GM18526 (cell line): Measurements from ENCODE around the gene ENOX2.

Experiments used
- POLR2A ChIP-seq: IDR thresholded peaks from 3 replicates; pipeline ENCODE4 v1.6.1; 2011; ENCODE audit not compliant: insufficient read length; ENCODE audit errors: extremely low read depth

Gene ENOX2

DNA sequence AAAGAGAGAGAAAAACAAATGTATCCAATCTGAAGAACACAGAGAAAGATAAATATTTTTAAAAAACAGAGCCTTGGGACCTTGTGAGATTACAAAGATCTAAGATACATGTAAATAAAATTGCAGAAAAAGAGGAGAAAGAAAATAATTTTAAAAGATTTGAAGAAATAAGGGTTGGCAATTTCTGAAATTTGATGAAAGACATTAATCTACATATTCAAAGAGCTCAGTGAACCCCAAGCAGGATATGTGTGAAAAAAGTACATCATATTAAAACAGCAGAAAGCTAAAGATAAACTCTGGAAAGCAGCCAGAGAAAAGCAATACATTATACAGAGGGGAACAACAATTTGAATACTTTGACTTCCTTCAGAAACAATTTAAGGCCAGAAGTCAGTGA lies 244.7 kb downstream of the ENOX2 start:
- no peak for TF ChIP-seq POLR2A

DNA sequence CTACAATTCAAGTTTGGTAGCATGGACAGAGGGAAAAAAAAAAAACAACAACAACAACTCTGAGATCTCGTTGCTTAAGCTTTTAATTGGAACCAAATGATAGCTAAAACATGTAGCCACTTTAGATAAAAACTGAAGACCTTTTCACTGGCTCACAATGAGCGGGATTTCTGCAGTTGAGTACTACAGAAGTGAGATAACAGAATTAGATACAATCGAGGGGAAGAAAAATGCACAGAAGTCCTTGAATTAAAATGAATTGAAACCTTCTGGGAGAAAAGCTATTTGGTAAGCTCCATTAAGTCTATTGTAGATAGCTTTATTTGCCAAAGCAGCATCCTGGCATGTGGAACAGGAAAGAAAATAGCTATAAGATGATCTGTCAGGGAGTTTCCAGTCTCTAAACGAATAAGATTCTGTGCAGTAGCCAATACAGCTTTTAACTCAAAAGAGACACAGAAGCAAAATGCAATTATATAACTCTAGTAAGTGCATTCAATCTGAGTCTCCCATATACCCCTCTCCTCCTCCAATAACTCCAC lies 248.5 kb downstream of the ENOX2 start:
- no peak for TF ChIP-seq POLR2A

DNA sequence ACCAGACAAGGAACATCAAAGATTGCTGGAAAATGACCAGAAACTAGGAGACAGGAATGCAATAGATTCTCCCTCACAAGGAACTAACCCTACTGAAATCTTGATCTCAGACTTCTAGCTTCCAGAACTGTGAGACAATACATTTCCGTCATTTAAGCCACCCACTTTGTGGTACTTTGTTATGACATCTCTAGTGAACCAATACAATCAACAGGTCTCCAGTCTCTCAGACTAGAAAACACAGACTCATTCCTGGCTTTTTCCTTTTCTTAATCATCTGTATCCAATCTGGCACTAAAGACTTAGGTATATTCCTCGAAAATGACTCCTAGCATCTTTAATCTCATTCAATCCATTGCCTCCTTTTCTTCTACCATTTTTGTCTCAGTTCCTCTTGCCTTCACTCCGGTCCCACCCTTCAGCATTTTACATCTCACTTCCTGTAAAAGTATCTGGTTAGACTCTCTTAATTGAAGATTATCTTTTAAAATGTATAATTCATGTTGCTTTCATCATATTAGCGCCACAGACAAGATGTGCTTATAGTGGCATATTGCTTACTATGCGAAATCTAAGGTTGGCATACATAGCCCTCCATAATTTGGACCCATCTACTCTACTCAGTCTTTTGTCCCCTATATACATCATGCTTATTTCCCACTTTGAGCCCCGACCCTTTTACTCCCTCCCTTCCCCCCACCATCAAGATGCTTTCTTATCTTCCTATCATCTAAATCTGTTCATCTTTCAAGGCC lies 250.0 kb downstream of the ENOX2 start:
- no peak for TF ChIP-seq POLR2A

DNA sequence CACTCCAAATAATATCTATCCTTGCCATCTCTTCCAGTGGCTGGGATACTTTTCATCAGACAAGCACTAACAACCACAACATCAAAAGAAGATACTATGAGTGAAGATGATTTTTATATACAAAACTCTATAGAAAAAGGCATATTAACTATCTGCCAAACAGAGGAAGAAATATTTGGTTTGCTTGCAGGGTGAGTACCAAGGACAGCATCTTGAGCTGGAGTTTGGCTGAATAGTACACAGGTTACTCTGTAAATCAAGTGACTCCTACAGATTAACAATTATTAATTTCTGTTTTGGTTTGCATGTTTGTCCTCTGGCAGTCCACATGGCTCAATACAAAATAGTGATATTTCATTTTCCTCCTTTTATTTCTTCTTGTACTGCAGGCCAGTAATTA lies 253.3 kb downstream of the ENOX2 start:
- TF ChIP-seq POLR2A = no peak

DNA sequence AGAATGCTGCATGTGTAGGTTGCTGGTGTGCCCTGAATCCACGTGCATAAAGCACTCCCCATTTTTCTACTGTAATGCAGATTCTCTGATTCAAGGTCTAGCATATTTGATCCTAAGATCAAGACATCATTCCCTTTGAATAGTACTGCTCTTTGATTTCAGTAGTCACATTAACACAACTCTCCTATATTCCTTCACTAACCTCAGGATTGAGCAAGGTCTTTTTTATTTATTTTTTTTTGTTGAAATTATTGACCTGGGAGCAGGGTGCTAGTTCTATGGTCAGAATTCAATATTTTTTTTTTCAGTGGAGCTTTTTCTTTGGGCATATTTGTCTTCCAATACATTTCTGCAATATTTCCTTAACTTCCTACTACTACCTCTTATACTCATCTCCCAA lies 255.5 kb downstream of the ENOX2 start:
- no peak for TF ChIP-seq POLR2A

DNA sequence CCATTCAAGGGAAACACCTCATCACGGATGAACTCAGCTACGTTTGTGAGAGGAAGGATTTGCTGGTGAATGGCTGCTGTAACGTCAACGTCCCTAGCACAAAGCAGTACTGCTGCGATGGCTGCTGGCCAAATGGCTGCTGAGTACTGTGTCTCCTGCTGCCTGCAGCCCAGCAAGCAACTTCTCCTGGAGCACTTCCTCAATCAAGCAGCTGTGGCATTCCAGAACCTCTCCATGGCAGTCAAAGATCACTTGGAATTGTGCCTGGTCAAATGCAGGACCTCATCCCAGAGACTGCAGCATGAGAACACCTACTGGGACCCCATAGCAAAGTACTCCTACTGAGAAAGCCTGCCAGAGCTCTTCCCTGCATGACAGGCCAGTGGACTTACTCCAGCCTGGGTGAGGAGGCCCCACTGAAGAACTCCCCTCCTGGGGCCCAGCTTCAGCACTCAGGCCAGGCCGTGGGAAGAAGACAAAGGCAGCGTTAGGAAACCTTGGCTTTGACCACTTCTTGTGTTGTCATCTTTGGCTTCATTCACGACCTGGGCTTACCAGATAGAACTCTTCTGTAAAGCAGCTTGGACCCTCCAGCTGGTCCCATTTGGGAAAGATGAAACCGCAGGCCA lies 256.9 kb downstream of the ENOX2 start:
- TF ChIP-seq POLR2A = no peak

DNA sequence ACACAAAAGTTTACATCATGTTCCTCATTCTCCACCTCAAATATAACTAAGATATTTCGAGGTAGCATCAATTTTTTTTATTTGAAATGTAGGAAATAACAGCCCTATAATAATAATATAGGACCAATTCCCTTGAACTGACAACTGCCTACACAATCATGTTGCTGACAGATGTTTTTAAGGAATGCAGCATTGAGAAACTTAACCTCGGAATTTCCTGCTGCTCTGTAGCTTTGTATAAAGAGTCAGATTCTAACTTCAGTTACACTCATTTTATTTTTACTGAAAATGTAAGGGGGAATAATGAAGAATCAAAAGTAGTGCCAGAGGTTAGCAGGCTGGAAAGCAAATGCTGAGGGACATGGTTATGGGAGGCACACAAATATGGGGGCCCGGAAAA lies 265.4 kb downstream of the ENOX2 start:
- no peak for TF ChIP-seq POLR2A

DNA sequence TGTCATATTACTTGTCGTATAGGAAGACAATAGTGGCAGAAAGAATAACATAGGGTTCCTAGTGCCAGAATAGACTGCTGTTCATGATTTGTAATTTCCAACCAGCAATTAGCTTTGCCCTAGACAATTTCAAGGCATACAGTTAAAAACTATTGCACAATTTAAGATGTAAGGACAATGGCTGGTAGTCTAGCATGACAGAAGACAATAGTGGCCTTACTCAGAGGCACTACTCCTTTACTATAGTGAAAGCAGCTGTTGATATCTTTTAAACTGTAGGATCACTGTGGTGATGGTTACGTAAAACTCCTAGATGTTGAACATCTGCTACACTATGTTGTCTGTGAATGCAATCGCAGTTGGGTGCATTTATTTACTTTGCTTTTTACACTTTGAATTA lies 266.7 kb downstream of the ENOX2 start:
- TF ChIP-seq POLR2A = no peak

DNA sequence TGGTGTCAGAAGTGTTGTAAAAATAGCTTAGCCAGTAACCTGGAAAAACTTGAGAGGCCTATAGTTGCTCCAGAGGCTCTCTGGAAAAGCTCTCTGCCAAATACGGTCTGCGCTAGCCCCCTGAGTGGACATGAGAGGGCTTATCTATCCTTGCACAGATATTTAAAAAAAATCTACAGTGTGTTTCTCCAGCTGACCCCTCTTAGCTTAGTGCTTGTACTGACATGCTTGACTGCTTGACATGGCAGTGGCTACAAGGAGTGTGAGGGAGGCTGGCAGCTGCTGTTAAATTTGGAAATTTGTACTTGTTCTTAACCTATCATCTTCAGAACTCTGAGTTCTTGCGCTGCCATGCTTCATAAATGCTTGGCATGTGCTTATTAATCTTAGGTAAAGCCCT lies 272.0 kb downstream of the ENOX2 start:
- TF ChIP-seq POLR2A = no peak

DNA sequence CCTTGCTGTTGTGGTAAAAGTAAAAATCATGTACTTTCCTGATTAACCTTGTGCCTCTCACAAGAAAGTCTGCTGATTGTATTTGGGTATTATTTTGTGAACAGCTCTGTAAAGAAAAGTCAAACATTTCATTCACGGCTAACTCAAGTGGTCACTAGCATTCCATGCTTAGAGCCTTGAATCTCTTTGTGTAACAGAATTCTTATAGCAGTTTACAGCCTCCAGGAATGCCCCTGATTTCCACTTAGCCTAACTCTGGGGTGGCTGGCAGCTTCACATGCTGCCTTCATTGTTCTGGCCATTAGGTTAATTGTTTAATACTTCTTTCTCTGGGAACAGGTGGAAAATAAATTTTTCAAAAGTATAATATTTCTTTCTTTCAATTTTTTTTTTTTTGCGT lies 274.5 kb downstream of the ENOX2 start:
- no peak for TF ChIP-seq POLR2A

DNA sequence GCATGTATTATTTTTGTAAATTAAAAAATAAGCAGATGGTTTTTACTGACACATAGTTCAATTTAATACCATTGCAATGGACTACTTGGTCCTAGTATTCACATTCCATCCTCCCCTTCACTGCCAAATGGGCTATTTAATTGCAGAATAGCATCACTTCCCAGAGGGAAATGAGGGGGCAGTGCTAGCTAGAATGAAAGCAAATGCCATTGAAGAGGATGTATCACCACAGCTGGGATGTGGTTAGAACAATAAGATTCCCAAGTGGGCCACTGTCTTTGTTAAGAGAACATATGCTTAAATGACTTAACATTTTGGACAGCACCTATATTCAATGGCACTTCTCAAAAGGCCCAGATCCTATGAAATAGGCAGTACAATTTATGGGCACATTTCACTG lies 276.5 kb downstream of the ENOX2 start:
- no peak for TF ChIP-seq POLR2A

DNA sequence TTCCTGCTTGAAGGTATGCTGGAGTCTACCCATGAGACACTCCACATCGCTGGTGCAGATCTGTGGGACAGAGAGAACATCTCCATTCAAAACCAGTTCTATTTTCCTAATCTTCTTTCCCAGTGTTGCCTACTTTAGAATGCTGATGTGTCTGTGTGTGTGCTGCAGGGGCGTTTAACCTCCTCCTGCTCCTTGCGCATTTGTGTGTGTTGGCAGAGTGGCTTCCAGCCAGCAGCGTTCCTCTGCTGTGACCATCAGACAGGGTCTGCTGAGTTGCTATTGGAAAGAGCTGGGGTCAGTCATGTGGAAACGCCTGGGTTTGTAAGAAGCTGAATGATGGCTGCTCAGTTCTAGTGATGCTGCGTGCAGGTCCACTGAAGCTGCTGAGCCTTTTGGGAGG lies 277.6 kb downstream of the ENOX2 start:
- TF ChIP-seq POLR2A = no peak

DNA sequence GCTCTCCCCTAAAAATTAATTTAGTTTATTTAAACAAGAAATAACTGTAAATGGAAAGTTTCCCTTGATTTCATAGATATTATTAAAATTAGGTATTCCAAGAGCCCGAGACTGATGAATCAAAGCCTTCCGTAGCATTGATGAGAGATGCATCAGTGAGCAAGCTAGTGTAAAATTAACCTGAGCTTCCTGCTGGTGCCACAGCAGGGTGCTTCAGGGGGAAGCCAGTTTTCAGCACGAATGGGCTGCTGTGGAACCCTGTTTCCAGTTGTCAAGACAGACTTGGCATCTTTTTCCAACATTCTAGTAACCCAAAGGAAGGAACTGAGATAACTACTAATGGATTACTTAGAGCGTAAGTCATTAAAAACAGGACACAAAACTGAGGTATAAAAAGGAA lies 279.5 kb downstream of the ENOX2 start:
- no peak for TF ChIP-seq POLR2A

DNA sequence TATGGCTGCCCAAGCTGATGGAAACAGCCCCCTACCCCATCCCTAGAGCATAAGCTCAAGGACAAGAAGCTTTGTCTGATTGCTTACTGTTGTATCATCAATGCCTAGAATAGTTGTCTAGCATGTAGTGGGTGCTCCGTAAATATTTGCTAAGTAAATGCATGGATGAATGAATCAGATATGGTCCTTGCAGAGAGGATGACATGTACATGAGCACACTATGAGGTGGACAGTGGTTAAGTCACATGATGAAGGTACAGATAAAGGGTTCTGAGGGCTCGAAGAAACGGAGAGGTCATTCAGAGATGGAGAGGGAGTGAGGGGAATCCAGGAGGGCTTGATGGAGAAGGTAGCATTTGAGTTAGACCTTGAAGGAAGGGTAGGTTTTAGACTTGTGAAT lies 287.1 kb downstream of the ENOX2 start:
- TF ChIP-seq POLR2A = no peak

DNA sequence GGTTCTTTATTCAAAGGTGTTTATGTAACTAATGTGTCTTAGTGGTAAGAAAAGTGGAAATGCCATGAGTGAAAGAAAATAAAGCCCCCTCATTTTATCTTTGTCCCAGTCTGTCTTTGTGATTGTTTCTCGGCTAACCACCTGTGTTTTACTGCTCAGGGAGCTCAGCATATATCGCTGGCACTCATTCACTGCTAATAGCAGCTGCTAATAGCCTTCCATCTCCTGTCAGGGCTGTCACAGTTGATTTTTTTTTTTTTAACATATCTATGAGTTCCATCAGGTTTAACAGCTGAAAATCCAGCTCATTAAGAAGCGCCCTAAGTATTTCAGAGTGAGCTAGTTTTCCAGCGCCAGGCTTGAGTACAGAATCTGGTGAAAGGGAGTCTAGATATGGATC lies 295.6 kb downstream of the ENOX2 start:
- no peak for TF ChIP-seq POLR2A

DNA sequence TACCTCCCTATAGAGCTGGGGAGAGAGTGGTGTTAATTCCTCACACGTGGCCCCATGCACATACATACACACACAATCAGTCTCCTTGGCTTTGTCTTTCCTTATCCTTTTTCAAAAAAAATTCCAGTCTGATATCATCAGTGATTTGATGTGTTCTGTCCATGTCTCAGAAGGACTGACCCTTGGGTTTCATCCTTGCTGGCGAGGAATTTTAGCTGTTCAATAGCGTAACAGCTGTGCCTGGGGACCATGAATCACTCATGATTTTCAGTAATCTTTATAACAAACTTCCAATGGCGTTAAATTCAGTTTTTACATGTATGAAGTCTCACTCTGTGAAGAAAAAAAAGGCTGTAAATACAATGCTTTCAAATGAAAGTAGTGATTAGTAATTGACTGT lies 296.6 kb downstream of the ENOX2 start:
- no peak for TF ChIP-seq POLR2A

DNA sequence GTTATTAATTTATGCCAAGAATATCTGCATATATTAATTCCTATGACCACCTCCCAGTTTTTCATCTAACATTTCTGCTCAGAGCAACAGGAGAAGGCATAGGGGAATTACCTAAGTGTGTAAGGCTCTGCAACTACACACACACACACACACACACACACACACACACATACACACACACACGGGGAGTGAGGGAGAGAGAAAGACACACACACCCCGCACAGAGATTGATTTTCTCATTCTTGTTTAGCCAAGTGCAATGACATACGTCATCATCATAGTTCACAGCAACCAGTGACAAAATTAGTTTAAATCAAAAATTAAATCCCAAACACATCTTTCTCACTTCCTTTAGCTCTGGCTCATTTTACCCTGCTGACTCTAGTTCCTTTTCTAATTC lies 298.1 kb downstream of the ENOX2 start:
- TF ChIP-seq POLR2A = no peak
